Vagina (tissue), 2 donors: ENCODE measurements around the gene SLC29A2.

ENCODE experiments used
- POLR2A ChIP-seq, 2 donors: fragments of 450-650 bp; IDR thresholded peaks; one replicate each; pipeline ENCODE4 v1.6.1; 2017; ENCODE audit warnings: antibody characterized with exemption in 2 of 2, mild to moderate bottlenecking in 2 of 2, moderate library complexity in 2 of 2
- TF ChIP-seq, protein P1 (sequence below), 3 experiments: fragments of 450-650 bp in 2 of 3; fragments of 200-600 bp in 1 of 3; sonication (generic) in 1 of 3; IDR thresholded peaks; one replicate each; pipeline ENCODE4 v1.5.1; 2017 to 2019; ENCODE audit warnings: antibody characterized with exemption in 3 of 3, mild to moderate bottlenecking in 2 of 3, moderate library complexity in 2 of 3

DNA sequence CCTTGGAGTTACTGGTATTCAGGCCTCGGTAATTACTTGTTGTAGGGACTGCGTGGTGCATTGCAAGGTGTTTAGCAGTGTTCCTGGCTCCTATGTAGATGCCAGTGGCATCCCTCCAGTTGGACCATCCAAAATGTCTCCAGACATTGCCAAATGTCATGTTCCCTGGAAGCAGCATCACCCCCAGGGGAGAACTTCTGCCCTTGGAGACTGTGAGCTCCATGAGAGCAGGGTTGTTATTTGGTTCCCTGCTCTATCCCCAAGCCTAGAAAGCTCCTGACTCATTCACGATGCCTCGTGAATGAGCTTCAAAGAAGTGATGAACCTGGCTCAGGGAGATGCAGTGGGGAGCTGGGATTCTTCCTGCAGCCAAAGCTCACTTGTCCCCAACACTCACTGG, 50.0 kb downstream of the SLC29A2 start:
- TF ChIP-seq, protein P1, sequence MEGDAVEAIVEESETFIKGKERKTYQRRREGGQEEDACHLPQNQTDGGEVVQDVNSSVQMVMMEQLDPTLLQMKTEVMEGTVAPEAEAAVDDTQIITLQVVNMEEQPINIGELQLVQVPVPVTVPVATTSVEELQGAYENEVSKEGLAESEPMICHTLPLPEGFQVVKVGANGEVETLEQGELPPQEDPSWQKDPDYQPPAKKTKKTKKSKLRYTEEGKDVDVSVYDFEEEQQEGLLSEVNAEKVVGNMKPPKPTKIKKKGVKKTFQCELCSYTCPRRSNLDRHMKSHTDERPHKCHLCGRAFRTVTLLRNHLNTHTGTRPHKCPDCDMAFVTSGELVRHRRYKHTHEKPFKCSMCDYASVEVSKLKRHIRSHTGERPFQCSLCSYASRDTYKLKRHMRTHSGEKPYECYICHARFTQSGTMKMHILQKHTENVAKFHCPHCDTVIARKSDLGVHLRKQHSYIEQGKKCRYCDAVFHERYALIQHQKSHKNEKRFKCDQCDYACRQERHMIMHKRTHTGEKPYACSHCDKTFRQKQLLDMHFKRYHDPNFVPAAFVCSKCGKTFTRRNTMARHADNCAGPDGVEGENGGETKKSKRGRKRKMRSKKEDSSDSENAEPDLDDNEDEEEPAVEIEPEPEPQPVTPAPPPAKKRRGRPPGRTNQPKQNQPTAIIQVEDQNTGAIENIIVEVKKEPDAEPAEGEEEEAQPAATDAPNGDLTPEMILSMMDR (IDR thresholded peaks at IDR 0.05), result no peak
- no peak for TF ChIP-seq POLR2A (IDR thresholded peaks at IDR 0.05)
